Prostate gland (tissue), 2 donors: ENCODE measurements around the gene PELI3. TPM values are rescaled to one million over a fixed set of nuclear protein-coding genes. Genes with fewer than 3 reads are reported as not detected.
A peak's percentile ranks its signal among the peaks of the same experiment; 100 is the strongest.
"Not testable (repeated sequence)": the region's sequence is repeated elsewhere in the genome, so short reads cannot be mapped to it uniquely, and the experiment has no call there.

Experiments used
- DNase-seq: peaks from one replicate; pipeline ENCODE4 v3.0.0-alpha.2; 2019; ENCODE audit warnings: low spot score
- H3K27ac ChIP-seq, 2 donors: fragments of 200-600 bp; sonication (generic); 2 replicates each; pipeline ENCODE4 v1.5.1; 2017 to 2019
- H3K27me3 ChIP-seq: fragments of 200-600 bp; sonication (generic); replicated peaks from 2 replicates; pipeline ENCODE4 v1.5.1; 2019; ENCODE audit not compliant: insufficient read depth
- H3K36me3 ChIP-seq, 2 donors: fragments of 200-600 bp; sonication (generic); 1 replicate in 1 of 2; 2 replicates in 1 of 2; pipeline versions ENCODE4 v1.5.1 to v1.8.1; 2017 to 2019
- H3K4me1 ChIP-seq: fragments of 200-600 bp; sonication (generic); replicated peaks from 2 replicates; pipeline ENCODE4 v1.5.1; 2019
- H3K4me3 ChIP-seq, 2 donors: fragments of 200-600 bp; sonication (generic); 2 replicates each; pipeline ENCODE4 v1.5.1; 2017 to 2019
- H3K9me3 ChIP-seq: fragments of 200-600 bp; sonication (generic); 2 replicates; pipeline ENCODE4 v1.5.1; 2017
- CTCF ChIP-seq, 4 experiments: fragments of 200-600 bp in 2 of 4; fragments of 450-650 bp in 2 of 4; sonication (generic) in 2 of 4; IDR thresholded peaks; 1 replicate in 3 of 4; 2 replicates in 1 of 4; pipeline ENCODE4 v1.5.1; 2016 to 2019; ENCODE audit warnings: antibody characterized with exemption in 4 of 4, mild to moderate bottlenecking in 2 of 4, moderate library complexity in 2 of 4
- POLR2A ChIP-seq: fragments of 450-650 bp; IDR thresholded peaks from one replicate; pipeline ENCODE4 v1.6.1; 2016; ENCODE audit warnings: antibody characterized with exemption, mild to moderate bottlenecking
- POLR2AphosphoS5 ChIP-seq: sonication (generic); formaldehyde crosslinking; IDR thresholded peaks from one replicate; pipeline ENCODE4 v1.6.1; 2017; ENCODE audit warnings: antibody characterized with exemption
- WGBS: methylation state at CpG from one replicate; pipeline ENCODE4 v1.1.5; 2018; 5-methylcytosine and 5-hydroxymethylcytosine counted together
- intact Hi-C: fragments of 100-400 bp; cut with DNase I; formaldehyde crosslinking; loops from one replicate; pipeline ENCODE4 v1.14.2; 2022
- total RNA-seq, 2 donors: library from RNA; depleted of rRNA; stranded (reverse); fragments of >200 nt; gene quantifications; one replicate each; pipeline ENCODE4 v1.1.0, GENCODE V29; 2016

The PELI3 gene
- total RNA-seq, 2 donors from 2014 or later, result 23.9 to 27.0 TPM

GRCh38 chr11:66438504-66439466, 27.9 kb upstream of the PELI3 start, which contains the start of gene MRPL11:
Gene MRPL11 (minus strand): TSS chr11:66438848. CDS start chr11:66438754, 94 bp downstream.
- H3K4me3 ChIP-seq, result peak within 1 kb of the TSS; percentile 78 to 81
- peak; percentile 91 for DNase-seq
- intact Hi-C loops, result loop anchor here (2.0 kb wide), 1 partner anchor 30 kb away; no protein-coding TSS in a partner anchor
- H3K9me3 ChIP-seq, result no peaks in the 10 kb centered on the region
- peak; percentile 28 to 81 (median 74) for TF ChIP-seq CTCF (IDR thresholded peaks at IDR 0.05)
- no peak for TF ChIP-seq POLR2A
- peak; percentile 96 for TF ChIP-seq POLR2AphosphoS5
- no peaks in the 10 kb centered on the region for H3K36me3 ChIP-seq
- no peaks in the 10 kb centered on the region for H3K27me3 ChIP-seq
- H3K4me1 ChIP-seq, result no peaks in the 10 kb centered on the region
- H3K27ac ChIP-seq, result peak within 1 kb of the TSS; percentile 81 to 83
- WGBS, result 6% methylated on average over 45 of the region's 45 CpGs

GRCh38 chr11:66440101-66440939, 26.4 kb upstream of the PELI3 start:
- H3K9me3 ChIP-seq, H3K4me1 ChIP-seq, DNase-seq, H3K27ac ChIP-seq, intact Hi-C loops, H3K27me3 ChIP-seq, H3K36me3 ChIP-seq, H3K4me3 ChIP-seq: not testable (repeated sequence)
- WGBS, result 81% methylated on average over 27 of the region's 29 CpGs

- H3K9me3 ChIP-seq, H3K4me3 ChIP-seq, DNase-seq, H3K36me3 ChIP-seq, H3K4me1 ChIP-seq, intact Hi-C loops, H3K27me3 ChIP-seq, H3K27ac ChIP-seq: not testable (repeated sequence)
- 96% methylated on average over 27 of the region's 27 CpGs for WGBS
Observed at GRCh38 chr11:66440940-66441282, 25.8 kb upstream of the PELI3 start.

GRCh38 chr11:66443602-66444001, 23.1 kb upstream of the PELI3 start:
- Histone ChIP-seq H3K27ac (no peak overlapping the region), H3K27me3 (no peaks in the 10 kb centered on the region), H3K4me3 (no peak overlapping the region), H3K9me3 (no peaks in the 10 kb centered on the region), H3K4me1 (no peaks in the 10 kb centered on the region), H3K36me3 (no peaks in the 10 kb centered on the region)
- no peak for TF ChIP-seq CTCF (IDR thresholded peaks at IDR 0.05)
- TF ChIP-seq POLR2AphosphoS5, result no peak
- TF ChIP-seq POLR2A, result no peak
- WGBS, result 70% methylated on average over 4 of the region's 4 CpGs
- DNase-seq, result no peak
- intact Hi-C loops, result no loop called here

- no peaks in the 10 kb centered on the region for H3K4me1 ChIP-seq
- no peaks in the 10 kb centered on the region for H3K27me3 ChIP-seq
- no peak for DNase-seq
- no peaks in the 10 kb centered on the region for H3K9me3 ChIP-seq
- H3K4me3 ChIP-seq, result no peak overlapping the region
- H3K27ac ChIP-seq, result no peak overlapping the region
- H3K36me3 ChIP-seq, result no peaks in the 10 kb centered on the region
- TF ChIP-seq POLR2A (no peak), CTCF (IDR thresholded peaks at IDR 0.05) (no peak), POLR2AphosphoS5 (no peak)
- intact Hi-C loops, result no loop called here
Observed at GRCh38 chr11:66447012-66447411, 19.7 kb upstream of the PELI3 start.
